Vagina (tissue), 2 donors: ENCODE results near the gene SERPINB8.

Experiments
- CTCF ChIP-seq, 3 experiments: fragments of 450-650 bp in 2 of 3; fragments of 200-600 bp in 1 of 3; sonication (generic) in 1 of 3; IDR thresholded peaks; one replicate each; pipeline ENCODE4 v1.5.1; 2017 to 2019; ENCODE audit warnings: antibody characterized with exemption in 3 of 3, mild to moderate bottlenecking in 2 of 3, moderate library complexity in 2 of 3
- POLR2A ChIP-seq, 2 donors: fragments of 450-650 bp; IDR thresholded peaks; one replicate each; pipeline ENCODE4 v1.6.1; 2017; ENCODE audit warnings: antibody characterized with exemption in 2 of 2, mild to moderate bottlenecking in 2 of 2, moderate library complexity in 2 of 2
- POLR2AphosphoS5 ChIP-seq, 2 donors: sonication (generic); formaldehyde crosslinking; IDR thresholded peaks; one replicate each; pipeline ENCODE4 v1.9.0; 2017; ENCODE audit warnings: antibody characterized with exemption in 2 of 2, mild to moderate bottlenecking in 2 of 2, low read depth in 1 of 2; ENCODE audit not compliant: insufficient read depth in 1 of 2

- TF ChIP-seq POLR2A (IDR thresholded peaks at IDR 0.05) (no peak), CTCF (IDR thresholded peaks at IDR 0.05) (no peak), POLR2AphosphoS5 (IDR thresholded peaks at IDR 0.05; ENCODE audit: insufficient read depth in 1 of 2, low read depth in 1 of 2) (no peak)
Observed at GRCh38 chr18:63936932-63937393, 32.9 kb upstream of the SERPINB8 start.
